Measurements from ENCODE around the gene CDKL1.

- TF ChIP-seq RCOR1 (IDR thresholded peaks at IDR 0.05; ENCODE audit: low read depth, low read length) (no peak), ESRRA (IDR thresholded peaks at IDR 0.05; ENCODE audit: borderline replicate concordance, low read length) (no peak)
- TF ChIP-seq, protein P1, sequence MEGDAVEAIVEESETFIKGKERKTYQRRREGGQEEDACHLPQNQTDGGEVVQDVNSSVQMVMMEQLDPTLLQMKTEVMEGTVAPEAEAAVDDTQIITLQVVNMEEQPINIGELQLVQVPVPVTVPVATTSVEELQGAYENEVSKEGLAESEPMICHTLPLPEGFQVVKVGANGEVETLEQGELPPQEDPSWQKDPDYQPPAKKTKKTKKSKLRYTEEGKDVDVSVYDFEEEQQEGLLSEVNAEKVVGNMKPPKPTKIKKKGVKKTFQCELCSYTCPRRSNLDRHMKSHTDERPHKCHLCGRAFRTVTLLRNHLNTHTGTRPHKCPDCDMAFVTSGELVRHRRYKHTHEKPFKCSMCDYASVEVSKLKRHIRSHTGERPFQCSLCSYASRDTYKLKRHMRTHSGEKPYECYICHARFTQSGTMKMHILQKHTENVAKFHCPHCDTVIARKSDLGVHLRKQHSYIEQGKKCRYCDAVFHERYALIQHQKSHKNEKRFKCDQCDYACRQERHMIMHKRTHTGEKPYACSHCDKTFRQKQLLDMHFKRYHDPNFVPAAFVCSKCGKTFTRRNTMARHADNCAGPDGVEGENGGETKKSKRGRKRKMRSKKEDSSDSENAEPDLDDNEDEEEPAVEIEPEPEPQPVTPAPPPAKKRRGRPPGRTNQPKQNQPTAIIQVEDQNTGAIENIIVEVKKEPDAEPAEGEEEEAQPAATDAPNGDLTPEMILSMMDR (IDR thresholded peaks at IDR 0.05): no peak
Observed at GRCh38 chr14:50340963-50341362, 55.7 kb downstream of the CDKL1 start.
